GM19455 (cell line): ENCODE results near the gene MRPL14.

Source experiments
- ATAC-seq: cut with Tn5 transposase; IDR thresholded peaks from one replicate; pipeline ENCODE4 v1.9.1; 2021; ENCODE audit not compliant: unreplicated experiment

Gene MRPL14

DNA sequence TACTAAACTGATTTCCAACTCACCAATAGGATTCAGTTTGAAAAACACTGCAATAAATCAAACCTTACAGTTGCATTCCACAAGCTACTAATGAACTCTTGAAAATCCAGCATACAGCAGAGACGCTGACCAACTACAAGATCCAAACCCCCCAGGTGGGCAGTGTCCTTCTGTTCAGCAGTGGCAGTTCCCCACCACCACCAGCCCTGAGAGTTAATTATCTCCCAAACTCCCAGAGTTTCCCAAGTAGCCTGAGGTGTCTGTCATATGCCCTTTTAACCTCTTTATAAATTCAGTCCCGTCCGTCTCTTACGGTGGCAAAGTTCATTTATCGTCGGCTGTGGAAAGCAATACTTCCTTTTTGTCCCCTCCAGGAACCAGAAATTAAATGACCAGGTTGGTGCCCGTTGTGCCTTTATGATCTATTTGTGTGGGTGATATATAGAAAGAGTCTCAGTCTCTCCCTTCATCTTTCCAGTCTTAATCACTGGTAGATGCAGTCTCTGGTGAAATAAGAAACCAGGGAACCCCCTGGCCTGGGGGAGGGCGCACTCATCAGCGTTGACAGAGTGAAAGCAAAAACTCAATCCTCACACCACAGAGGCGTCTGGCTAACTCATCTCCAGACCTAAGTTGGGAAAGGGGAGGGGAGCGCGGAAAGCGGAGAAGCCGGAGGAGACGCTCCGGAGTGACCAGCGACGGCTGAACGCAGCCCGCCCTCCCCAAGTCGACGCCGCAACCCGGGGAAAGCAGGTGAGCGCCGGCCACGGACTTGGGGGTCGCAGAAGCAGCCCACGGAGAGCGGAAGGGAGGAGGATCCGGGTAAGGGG, 717 bp downstream of the MRPL14 start:
- peak; percentile 39 for ATAC-seq

DNA sequence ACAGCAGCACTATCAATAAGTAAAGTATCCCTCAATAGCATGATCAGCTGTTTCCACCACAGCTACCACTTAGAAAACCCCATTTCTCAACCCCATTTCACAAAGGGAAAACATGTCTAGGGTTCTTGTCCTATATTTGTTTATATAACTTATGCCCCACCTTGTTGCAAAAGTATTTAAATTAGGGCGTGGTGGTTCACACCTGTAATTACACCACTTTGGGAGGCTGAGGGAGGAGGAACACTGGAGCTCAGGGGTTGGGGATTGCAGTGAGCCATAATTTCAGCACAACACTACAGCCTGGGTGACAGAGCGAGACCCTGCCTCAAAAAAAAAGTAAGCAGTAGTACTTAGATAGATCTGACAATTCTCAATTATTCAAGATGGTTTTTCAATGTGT, 3.7 kb downstream of the MRPL14 start:
- no peak for ATAC-seq

- no peak for ATAC-seq
These were observed 4.5 kb downstream of the MRPL14 start for GRCh38 chr6:44122801-44123200.

GRCh38 chr6:44120692-44121443, 6.4 kb downstream of the MRPL14 start:
- ATAC-seq, result no peak

DNA sequence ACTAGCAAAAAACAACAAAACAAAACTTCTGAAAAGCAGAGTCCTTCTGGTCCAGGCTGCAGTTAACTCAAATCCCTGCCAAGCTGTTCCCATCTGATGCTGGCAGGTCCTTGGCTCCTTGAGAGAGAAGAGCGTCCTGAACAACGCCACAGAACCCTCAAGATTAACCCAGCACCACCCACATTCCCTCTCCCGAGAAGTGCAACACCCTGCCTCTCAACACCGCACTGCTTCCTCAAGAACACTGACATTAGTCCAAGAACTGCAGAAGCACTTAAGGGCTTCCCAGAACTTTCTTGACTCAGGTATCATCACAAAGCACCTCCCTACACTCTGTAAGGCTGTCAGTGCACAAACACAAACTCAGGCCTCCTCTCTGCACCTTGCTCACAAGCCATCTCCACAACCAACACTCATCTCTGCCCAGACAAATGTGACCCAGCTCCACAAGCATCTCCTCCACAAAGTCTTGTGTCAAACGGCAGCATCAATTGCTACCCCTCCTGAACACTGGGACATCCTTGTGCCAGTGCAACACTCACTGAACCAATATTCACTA, 7.5 kb downstream of the MRPL14 start:
- ATAC-seq, result no peak

GRCh38 chr6:44117397-44118128, 9.7 kb downstream of the MRPL14 start:
- no peak for ATAC-seq

DNA sequence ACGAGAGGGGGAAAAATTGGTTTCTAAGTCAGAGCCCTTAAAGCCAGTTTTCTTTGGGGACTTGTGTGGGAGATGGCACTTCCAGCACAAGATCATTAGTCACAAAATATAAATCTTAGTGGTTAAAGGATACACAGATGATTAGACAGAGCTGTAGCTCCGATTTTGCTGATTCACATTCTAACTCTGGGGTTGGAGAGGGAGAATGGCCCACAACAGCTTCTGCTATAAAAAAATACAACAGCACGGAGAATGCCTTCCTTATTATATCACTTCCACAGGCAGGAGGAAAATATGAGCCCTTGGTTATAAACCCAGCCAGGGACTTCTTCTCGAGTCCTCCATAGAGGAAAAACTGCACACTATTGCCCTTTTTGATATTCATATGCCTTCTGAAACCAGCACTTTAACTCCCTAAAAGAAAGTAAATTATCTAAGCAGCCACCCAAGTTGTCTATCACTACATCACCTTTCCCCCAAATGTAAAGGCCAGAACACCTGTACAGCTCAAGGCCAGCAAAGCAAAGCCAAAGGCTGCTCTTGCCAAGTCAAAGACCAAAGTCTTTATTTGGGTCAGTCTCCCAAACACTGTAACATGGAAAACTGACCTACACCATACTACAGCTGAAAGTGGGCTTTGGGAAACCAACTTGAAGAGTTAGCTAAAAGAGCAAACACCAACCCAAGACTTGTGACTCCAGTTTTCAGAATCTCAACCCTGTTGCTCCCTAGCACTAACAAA, 10.4 kb downstream of the MRPL14 start:
- no peak for ATAC-seq

GRCh38 chr6:44115866-44116265, 11.4 kb downstream of the MRPL14 start:
- no peak for ATAC-seq

GRCh38 chr6:44113414-44113813, 13.8 kb downstream of the MRPL14 start:
- no peak for ATAC-seq

- ATAC-seq, result no peak
These were observed 15.5 kb downstream of the MRPL14 start for GRCh38 chr6:44111434-44112417.

- no peak for ATAC-seq
These were observed 16.3 kb downstream of the MRPL14 start for GRCh38 chr6:44110966-44111365.

- ATAC-seq, result no peak
These were observed 17.1 kb downstream of the MRPL14 start for GRCh38 chr6:44110005-44110676.

DNA sequence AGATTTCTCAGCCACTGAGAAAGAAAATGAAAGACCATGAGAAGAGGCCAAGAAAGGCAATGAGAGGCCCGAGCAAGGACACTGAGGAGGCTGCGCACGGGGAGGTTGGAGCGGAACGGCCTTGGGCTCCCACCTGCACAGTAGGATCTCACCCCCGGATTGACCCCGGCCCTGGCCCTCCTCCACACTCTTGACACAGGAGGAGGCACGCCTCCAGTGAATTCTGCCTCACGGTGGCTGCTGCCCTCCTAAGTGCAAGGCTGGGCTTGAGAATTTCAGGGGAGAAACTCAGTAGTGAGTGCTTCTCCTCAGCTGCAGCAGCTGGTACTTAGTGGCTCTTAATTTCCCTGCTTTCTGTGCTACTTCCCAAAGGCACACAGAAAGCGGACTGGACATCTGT, 18.0 kb downstream of the MRPL14 start:
- no peak for ATAC-seq

DNA sequence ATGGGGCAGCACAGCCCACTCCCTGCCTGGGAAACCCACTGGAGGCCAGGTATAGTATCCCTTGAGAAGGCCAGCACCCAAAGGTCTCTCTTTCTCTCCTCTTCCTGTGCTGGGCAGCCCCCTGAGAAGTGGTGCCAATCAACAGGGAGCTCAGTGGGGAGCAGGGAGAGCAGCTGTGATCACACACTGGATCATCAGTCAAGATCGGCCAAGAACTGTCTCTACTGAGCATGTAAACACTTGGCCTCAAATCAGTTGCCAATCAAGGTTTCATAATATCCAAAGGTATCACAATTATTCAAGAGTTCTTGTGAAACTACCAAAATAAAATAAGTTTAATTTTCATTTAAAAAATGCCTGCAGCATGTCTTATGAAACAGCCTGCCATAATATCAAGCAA, 18.8 kb downstream of the MRPL14 start:
- ATAC-seq, result no peak

- ATAC-seq, result no peak
These were observed 20.2 kb downstream of the MRPL14 start for GRCh38 chr6:44107017-44107416.

- ATAC-seq, result no peak
These were observed 21.1 kb downstream of the MRPL14 start for GRCh38 chr6:44105993-44106740.

DNA sequence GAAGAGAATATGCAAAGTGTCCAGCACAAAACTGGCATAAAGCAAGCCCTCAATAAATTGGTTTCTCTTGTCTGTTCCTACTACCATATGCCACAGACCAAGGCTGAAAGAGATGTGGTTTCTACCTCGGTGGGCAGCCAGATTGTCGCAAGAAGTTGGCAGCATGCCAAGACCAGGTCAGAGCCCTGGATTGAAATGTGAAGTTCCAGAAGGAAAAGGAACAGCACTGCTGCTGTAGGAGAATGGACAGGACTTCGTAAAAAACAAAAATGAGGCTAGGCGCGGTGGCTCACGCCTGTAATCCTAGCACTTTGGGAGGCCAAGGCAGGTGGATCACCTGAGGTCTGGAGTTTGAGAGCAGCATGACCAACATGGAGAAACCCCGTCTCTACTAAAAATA, 22.1 kb downstream of the MRPL14 start:
- ATAC-seq, result no peak

DNA sequence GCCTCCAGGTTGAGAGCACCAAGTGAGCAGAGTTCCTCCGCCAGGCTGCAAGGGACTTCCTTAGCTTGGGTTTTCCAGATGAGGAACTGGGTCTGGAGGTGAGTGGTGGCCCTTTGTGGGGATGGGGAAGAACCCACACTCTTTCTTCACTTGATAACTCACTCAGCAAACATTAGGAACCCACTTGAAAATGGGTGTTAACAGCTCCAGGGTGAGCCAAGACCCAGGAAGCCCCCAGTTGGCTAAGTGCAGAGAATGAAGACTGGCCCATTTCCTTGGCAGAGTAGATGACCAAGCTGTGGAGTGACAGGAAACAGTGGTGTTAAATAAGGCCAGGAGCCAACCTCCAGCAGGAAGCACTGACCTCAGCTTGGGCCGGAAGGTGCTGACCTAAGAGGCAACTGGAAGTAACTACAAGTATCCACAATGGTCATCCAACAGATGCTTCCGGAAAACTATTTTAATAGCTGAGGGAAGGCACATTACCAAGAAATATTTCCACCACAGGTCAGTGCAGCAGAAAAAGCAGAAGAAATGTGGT, 22.7 kb downstream of the MRPL14 start:
- no peak for ATAC-seq
